Esophagus muscularis mucosa (tissue), 3 donors: Measurements from ENCODE around the gene CAMTA1.

Experiments
- CTCF ChIP-seq, 3 experiments: fragments of 200-600 bp in 2 of 3; fragments of 450-650 bp in 1 of 3; sonication (generic) in 2 of 3; IDR thresholded peaks; one replicate each; pipeline ENCODE4 v1.5.1; 2017 to 2019; ENCODE audit warnings: antibody characterized with exemption in 3 of 3, mild to moderate bottlenecking in 2 of 3, moderate library complexity in 1 of 3
- POLR2A ChIP-seq: fragments of 450-650 bp; IDR thresholded peaks from one replicate; pipeline ENCODE4 v1.6.1; 2017; ENCODE audit warnings: antibody characterized with exemption, moderate library complexity, mild to moderate bottlenecking, low read depth
- POLR2AphosphoS5 ChIP-seq, 2 donors: sonication (generic); formaldehyde crosslinking; IDR thresholded peaks; one replicate each; pipeline ENCODE4 v1.6.1; 2017; ENCODE audit warnings: antibody characterized with exemption in 2 of 2

GRCh38 chr1:6942990-6943389 is 157.7 kb downstream of the CAMTA1 start:
- TF ChIP-seq POLR2AphosphoS5 (IDR thresholded peaks at IDR 0.05) (no peak), CTCF (IDR thresholded peaks at IDR 0.05) (no peak), POLR2A (no peak)
